Upper lobe of right lung (tissue), 1 donor: ENCODE measurements around the gene ARVCF. TPM values are rescaled to one million over a fixed set of nuclear protein-coding genes. Genes with fewer than 3 reads are reported as not detected.

ENCODE experiments used
- ATAC-seq: fragments of 200-7000 bp; cut with Tn5 transposase; one replicate; pipeline ENCODE4 v1.9.1; 2020; ENCODE audit warnings: mild to moderate bottlenecking, moderate library complexity
- DNase-seq: peaks from one replicate; pipeline ENCODE4 v3.0.0-alpha.2; 2020
- H3K27ac ChIP-seq: fragments of 200-600 bp; one replicate; pipeline ENCODE4 v1.8.0; 2022
- H3K27me3 ChIP-seq: fragments of 200-600 bp; one replicate; pipeline ENCODE4 v1.8.0; 2022; ENCODE audit warnings: mild to moderate bottlenecking
- H3K36me3 ChIP-seq: fragments of 200-600 bp; one replicate; pipeline ENCODE4 v1.8.0; 2022
- H3K4me1 ChIP-seq: fragments of 200-600 bp; one replicate; pipeline ENCODE4 v1.8.0; 2022
- H3K4me3 ChIP-seq: fragments of 200-600 bp; one replicate; pipeline ENCODE4 v1.8.0; 2022; ENCODE audit warnings: mild to moderate bottlenecking
- H3K9me3 ChIP-seq: fragments of 200-600 bp; one replicate; pipeline ENCODE4 v1.8.0; 2022
- CTCF ChIP-seq: fragments of 200-600 bp; IDR thresholded peaks from one replicate; pipeline ENCODE4 v1.8.0; 2022; ENCODE audit warnings: antibody characterized with exemption
- intact Hi-C: fragments of 100-400 bp; cut with DNase I; formaldehyde crosslinking; loops from one replicate; pipeline ENCODE4 v1.11.0; 2022
- total RNA-seq: library from RNA; stranded (reverse); fragmentation: NEBNext Ultra II Directional; extraction: Animal tissue kit (Norgen Biotek cat#: 25700); gene quantifications from one replicate; pipeline ENCODE4 v1.2.1, GENCODE V29; 2021
- donor health status: DM: no; HTN: yes; CAD: no; lungs with severe emphysema.

The ARVCF gene
- total RNA-seq, 1 donor from 2014 or later, result 25.4 TPM

- peaks cover 14% of the 10 kb centered on the region for H3K4me1 ChIP-seq
- intact Hi-C loops, result no loop called here
- no peak overlapping the region for H3K4me3 ChIP-seq
- H3K27me3 ChIP-seq, result no peaks in the 10 kb centered on the region
- no peaks in the 10 kb centered on the region for H3K36me3 ChIP-seq
- H3K9me3 ChIP-seq, result no peaks in the 10 kb centered on the region
- TF ChIP-seq CTCF, result peak; percentile 79
- DNase-seq (peak; percentile 82), ATAC-seq (peak; percentile 37)
- H3K27ac ChIP-seq, result no peak overlapping the region
Measured at GRCh38 chr22:20013382-20013871, 3.2 kb downstream of the ARVCF start.

- intact Hi-C loops, result no loop called here
- no peak overlapping the region for H3K27ac ChIP-seq
- H3K4me3 ChIP-seq, result no peak overlapping the region
- DNase-seq (no peak), ATAC-seq (no peak)
- H3K4me1 ChIP-seq, result peaks cover 14% of the 10 kb centered on the region
- H3K36me3 ChIP-seq, result no peaks in the 10 kb centered on the region
- no peak for TF ChIP-seq CTCF
- H3K9me3 ChIP-seq, result no peaks in the 10 kb centered on the region
- H3K27me3 ChIP-seq, result no peaks in the 10 kb centered on the region
Measured at GRCh38 chr22:20012741-20013331, 3.8 kb downstream of the ARVCF start.

GRCh38 chr22:20011993-20012740 is 4.5 kb downstream of the ARVCF start:
- intact Hi-C loops, result loop anchor here (2.0 kb wide), 1 partner anchor 41 kb away; no protein-coding TSS in a partner anchor
- Histone ChIP-seq H3K9me3 (no peaks in the 10 kb centered on the region), H3K4me3 (no peak overlapping the region), H3K27ac (no peak overlapping the region), H3K4me1 (peaks cover 11% of the 10 kb centered on the region), H3K27me3 (no peaks in the 10 kb centered on the region), H3K36me3 (no peaks in the 10 kb centered on the region)
- ATAC-seq, result no peak
- no peak for TF ChIP-seq CTCF
- no peak for DNase-seq

- TF ChIP-seq CTCF, result no peak
- intact Hi-C loops, result loop anchor here (2.0 kb wide), 1 partner anchor 41 kb away; no protein-coding TSS in a partner anchor
- Histone ChIP-seq H3K4me1 (peaks cover 9% of the 10 kb centered on the region), H3K9me3 (no peaks in the 10 kb centered on the region), H3K4me3 (no peak overlapping the region), H3K27ac (no peak overlapping the region), H3K36me3 (no peaks in the 10 kb centered on the region), H3K27me3 (no peaks in the 10 kb centered on the region)
- ATAC-seq (no peak), DNase-seq (no peak)
Measured at GRCh38 chr22:20011123-20011992, 5.3 kb downstream of the ARVCF start.

GRCh38 chr22:20010307-20011122 is 6.1 kb downstream of the ARVCF start:
- H3K27ac ChIP-seq, result no peak overlapping the region
- no peak for ATAC-seq

More at GRCh38 chr22:20010307-20011122, 6.1 kb downstream of the ARVCF start:
- Histone ChIP-seq H3K27me3 (no peaks in the 10 kb centered on the region), H3K4me3 (no peak overlapping the region), H3K4me1 (peaks cover 5% of the 10 kb centered on the region), H3K9me3 (no peaks in the 10 kb centered on the region), H3K36me3 (no peaks in the 10 kb centered on the region)
- DNase-seq, result no peak
- TF ChIP-seq CTCF, result no peak
- intact Hi-C loops, result loop anchor here (2.0 kb wide), 1 partner anchor 40 kb away; no protein-coding TSS in a partner anchor
